PC-9 (cell line): ENCODE measurements around the gene SPPL3.

ENCODE experiments used
- EZH2 ChIP-seq: fragments of 200-600 bp; sonication (generic); IDR thresholded peaks from 2 replicates; pipeline ENCODE4 v1.8.0; 2017; ENCODE audit warnings: antibody characterized with exemption, low read depth
- TF ChIP-seq, protein P1 (sequence below): fragments of 200-600 bp; sonication (generic); conservative IDR thresholded peaks from 2 replicates; pipeline ENCODE4 v1.6.1; 2017; ENCODE audit warnings: mixed run types, antibody characterized with exemption, mild to moderate bottlenecking, moderate library complexity

DNA sequence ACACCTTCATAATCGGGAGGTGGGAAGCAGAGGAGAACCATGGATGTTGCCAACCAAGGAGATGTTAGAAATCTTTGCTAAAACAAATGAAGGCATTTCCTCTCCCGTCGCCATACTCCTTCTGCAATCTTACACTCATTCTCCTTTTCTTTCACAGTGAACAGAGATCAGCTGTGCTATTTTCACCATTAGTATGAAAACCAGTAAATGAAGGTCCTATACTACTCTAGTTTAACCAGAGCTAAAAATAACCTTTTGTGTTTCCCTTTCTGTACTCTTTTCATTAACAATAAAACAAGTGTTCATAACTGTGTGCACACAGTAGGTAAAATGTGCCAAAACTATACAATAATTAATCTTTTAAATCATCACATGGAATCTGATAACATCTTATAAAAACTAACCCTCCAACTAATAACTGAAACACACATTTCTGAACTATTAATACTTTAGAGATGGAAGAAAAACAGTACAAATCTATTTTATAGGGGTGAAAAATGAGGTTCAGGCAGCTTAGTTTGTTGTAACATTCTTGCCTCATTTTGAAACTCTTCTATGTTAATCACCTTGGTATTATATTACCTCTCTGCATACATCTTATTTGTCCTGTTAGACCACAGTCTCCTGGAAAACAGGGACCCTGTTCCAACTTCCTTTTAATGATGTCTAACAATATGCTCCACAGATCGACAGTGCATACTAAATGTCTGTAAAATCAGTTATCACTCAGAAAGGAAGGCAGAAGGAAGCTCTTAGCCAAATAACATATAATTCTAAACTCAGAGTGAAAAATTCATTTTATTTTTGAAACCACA is 69.5 kb downstream of the SPPL3 start:
- TF ChIP-seq, protein P1, sequence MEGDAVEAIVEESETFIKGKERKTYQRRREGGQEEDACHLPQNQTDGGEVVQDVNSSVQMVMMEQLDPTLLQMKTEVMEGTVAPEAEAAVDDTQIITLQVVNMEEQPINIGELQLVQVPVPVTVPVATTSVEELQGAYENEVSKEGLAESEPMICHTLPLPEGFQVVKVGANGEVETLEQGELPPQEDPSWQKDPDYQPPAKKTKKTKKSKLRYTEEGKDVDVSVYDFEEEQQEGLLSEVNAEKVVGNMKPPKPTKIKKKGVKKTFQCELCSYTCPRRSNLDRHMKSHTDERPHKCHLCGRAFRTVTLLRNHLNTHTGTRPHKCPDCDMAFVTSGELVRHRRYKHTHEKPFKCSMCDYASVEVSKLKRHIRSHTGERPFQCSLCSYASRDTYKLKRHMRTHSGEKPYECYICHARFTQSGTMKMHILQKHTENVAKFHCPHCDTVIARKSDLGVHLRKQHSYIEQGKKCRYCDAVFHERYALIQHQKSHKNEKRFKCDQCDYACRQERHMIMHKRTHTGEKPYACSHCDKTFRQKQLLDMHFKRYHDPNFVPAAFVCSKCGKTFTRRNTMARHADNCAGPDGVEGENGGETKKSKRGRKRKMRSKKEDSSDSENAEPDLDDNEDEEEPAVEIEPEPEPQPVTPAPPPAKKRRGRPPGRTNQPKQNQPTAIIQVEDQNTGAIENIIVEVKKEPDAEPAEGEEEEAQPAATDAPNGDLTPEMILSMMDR: no peak
- TF ChIP-seq EZH2: no peak
